Omental fat pad (tissue), 4 donors: ENCODE data around the gene ASTN2. TPM values are rescaled to one million over a fixed set of nuclear protein-coding genes. Genes with fewer than 3 reads are reported as not detected.

Experiments used
- ATAC-seq: fragments of 150-250 bp; one replicate; pipeline ENCODE4 v1.9.1; 2016; ENCODE audit warnings: mild to moderate bottlenecking, moderate library complexity; ENCODE audit not compliant: low FRiP score
- DNase-seq: peaks from one replicate; pipeline ENCODE4 v3.0.0-alpha.2; 2019; ENCODE audit warnings: low spot score
- CTCF ChIP-seq, 3 donors: fragments of 450-650 bp; IDR thresholded peaks; one replicate each; pipeline ENCODE4 v1.5.1; 2016 to 2017; ENCODE audit warnings: antibody characterized with exemption in 3 of 3, mild to moderate bottlenecking in 3 of 3, moderate library complexity in 2 of 3
- total RNA-seq, 4 donors: library from RNA; depleted of rRNA; stranded (reverse); fragments of >200 nt; gene quantifications; one replicate each; pipeline ENCODE4 v1.1.0, GENCODE V29; 2016

Gene ASTN2
- total RNA-seq, 4 donors from 2014 or later: 1.1 to 8.4 (median 3.6) TPM

DNA sequence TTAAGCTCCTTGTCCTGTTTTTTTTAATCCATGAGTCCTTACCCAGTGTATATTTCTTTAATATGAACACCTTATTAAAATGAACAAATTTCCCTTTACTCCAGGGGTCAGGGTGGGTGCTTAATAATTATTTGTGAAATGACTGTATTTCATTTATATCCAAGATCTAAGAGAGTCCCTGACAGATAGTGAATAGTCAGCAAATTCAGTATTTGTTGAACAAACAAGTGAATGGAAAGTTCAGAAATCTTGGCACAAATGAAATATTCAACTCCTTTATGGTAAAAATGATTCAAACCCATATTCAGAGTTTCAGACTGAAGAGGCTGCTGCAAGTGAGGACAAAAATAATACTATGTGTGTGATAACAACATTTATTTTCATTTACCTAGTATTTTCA is 59.9 kb downstream of the ASTN2 start:
- no peak for TF ChIP-seq CTCF (IDR thresholded peaks at IDR 0.05)
- DNase-seq (no peak), ATAC-seq (no peak)

GRCh38 chr9:117354244-117354847 is 60.5 kb downstream of the ASTN2 start:
- ATAC-seq (no peak), DNase-seq (no peak)
- TF ChIP-seq CTCF (IDR thresholded peaks at IDR 0.05): no peak

- ATAC-seq (no peak), DNase-seq (no peak)
- no peak for TF ChIP-seq CTCF (IDR thresholded peaks at IDR 0.05)
These were observed 69.8 kb downstream of the ASTN2 start for GRCh38 chr9:117344892-117345660.

DNA sequence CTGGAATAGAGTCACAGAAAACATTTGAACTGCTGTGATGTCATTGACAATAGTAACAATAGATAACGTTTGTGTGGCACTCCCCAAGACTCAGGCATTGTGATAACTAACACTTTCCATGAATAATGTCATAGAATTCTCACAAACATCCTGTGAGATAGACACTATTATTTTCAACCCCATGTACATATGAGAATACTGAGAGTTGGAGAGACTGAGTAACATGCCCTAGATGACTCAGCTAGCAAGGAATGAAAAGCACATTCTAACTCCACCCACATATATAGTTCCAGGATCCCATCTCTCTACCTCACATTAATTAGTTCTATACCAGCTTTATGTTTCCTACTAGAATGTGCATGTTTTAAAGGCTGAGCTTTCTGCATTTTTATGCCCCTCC is 71.4 kb downstream of the ASTN2 start:
- DNase-seq (no peak), ATAC-seq (no peak)
- no peak for TF ChIP-seq CTCF (IDR thresholded peaks at IDR 0.05)

DNA sequence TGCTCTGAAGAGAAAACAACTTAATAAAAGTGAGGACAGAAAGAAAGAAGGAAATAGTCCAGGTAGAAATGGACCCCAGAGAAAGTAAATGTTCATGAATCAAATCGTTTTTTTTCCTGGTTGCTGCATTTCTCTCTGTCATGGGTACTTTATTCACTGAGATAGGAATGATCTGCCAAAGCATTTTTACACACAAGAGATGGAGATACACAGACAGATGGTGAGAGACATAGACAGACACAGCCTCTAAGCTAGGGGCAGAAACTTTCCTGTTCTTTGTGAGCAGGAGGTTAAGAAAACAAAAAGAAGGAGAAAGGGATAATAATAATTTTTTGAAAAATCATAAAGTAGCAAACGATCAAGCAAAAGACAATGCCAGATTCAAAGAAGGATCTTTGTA is 73.7 kb downstream of the ASTN2 start:
- ATAC-seq: no peak
- TF ChIP-seq CTCF (IDR thresholded peaks at IDR 0.05): no peak
- DNase-seq: no peak

DNA sequence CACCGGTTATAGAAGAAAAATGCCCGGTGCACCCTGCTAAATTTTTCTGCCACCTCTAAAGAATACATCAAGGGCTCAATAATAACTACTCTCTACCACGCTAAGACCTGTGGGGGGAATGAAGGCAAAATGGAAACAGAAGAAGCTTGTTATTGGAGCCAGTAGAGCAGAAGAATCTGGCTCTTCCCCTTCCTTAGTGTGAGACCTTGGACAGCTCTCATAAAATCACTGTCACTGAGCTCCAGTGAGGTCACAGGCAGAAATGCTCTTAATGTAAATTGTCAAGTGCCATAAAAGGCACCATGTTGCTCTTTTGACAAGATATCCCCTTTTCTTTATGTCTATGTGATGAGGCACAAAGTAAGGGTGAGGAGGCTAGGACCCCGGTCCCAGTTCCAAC is 74.4 kb downstream of the ASTN2 start:
- no peak for TF ChIP-seq CTCF (IDR thresholded peaks at IDR 0.05)
- DNase-seq (no peak), ATAC-seq (no peak)
